ENCODE data around the gene CRELD1.

GRCh38 chr3:9902372-9903237 lies 31.0 kb upstream of the CRELD1 start, which contains the start of gene IL17RE:
- TF ChIP-seq, protein P1, sequence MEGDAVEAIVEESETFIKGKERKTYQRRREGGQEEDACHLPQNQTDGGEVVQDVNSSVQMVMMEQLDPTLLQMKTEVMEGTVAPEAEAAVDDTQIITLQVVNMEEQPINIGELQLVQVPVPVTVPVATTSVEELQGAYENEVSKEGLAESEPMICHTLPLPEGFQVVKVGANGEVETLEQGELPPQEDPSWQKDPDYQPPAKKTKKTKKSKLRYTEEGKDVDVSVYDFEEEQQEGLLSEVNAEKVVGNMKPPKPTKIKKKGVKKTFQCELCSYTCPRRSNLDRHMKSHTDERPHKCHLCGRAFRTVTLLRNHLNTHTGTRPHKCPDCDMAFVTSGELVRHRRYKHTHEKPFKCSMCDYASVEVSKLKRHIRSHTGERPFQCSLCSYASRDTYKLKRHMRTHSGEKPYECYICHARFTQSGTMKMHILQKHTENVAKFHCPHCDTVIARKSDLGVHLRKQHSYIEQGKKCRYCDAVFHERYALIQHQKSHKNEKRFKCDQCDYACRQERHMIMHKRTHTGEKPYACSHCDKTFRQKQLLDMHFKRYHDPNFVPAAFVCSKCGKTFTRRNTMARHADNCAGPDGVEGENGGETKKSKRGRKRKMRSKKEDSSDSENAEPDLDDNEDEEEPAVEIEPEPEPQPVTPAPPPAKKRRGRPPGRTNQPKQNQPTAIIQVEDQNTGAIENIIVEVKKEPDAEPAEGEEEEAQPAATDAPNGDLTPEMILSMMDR (IDR thresholded peaks at IDR 0.05; ENCODE audit: low read depth, low read length) = no peak
- TF ChIP-seq EZH2phosphoT487 (IDR thresholded peaks at IDR 0.05; ENCODE audit: low read depth) = no peak

Data from OCI-LY3 (cell line).